Dedifferentiated amniotic fluid mesenchymal stem cell (primary cell): ENCODE measurements around the gene KRT14.
A peak's percentile ranks its signal among the peaks of the same experiment; 100 is the strongest.
"Not testable (repeated sequence)": the region's sequence is repeated elsewhere in the genome, so short reads cannot be mapped to it uniquely, and the experiment has no call there.

Source experiments
- DNase-seq: peaks from one replicate; pipeline ENCODE4 v3.0.0-alpha.2; 2016; ENCODE audit errors: extremely low spot score

KRT14 gene

DNA sequence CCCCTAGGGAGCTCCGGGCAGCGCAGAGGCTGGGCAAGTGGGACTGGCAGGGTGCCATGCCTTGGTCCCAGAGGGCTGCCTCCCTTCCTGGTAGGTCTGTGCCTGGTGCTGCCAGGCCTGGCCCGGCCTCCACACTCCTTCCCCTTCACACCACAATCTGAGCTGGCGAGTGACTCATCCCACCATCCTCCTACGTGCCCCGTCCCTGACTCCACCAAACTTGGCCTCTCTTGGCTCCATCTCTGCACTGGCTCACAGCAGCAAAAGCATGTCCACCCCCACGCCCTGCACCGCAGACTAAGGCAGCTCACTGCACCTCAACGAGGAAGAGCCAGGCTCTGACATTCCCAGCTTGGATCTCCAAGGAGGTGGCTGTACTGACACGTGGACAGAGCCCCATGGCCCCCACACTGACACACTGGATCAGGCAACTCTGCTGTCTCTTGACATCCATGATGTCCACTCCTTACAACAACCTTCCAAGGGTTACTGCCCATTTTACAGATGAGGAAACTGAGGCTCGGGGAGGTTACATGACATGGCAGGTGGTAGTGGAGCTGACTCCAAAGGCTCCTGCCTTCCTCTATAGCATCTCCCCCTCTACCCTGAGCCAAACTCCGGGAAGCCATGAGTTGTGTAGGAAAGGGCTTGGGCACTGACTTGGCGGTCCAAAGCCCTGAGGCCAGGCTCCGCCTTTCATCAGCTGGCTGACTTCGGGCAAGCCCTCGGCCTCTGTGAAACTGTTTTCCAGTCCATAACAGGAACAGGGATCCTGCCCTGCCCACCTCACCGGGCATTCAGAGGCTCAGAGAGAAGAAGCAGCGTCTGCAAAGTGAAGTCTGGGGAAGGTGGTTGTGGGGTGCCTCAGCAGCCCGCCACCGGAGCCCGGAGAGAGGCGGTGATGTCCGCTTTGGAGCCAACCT is 38.5 kb downstream of the KRT14 start:
- peak; percentile 93 for DNase-seq

DNA sequence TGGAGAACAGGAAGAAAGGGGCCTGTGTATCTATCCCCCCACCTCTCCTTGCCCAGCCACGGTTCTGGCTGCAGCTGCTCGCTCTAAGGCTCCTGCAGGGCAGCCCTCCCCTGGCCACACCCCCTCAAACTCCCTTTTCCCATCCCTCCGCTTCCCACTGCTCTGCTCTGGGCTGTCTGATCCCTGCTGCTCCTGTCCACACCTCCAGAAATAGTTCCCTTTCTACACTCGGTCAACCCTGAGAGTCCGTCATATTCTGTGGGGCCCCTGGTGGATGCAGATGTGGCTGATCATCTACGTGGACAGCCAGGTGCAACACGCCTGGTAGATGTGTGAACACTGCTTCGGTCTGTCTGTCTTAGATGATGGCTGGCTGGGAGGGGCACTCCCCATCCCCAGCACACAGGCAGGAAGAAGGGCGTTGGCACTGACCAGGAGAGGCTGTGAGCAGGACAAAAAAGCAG is 39.3 kb downstream of the KRT14 start:
- no peak for DNase-seq

DNA sequence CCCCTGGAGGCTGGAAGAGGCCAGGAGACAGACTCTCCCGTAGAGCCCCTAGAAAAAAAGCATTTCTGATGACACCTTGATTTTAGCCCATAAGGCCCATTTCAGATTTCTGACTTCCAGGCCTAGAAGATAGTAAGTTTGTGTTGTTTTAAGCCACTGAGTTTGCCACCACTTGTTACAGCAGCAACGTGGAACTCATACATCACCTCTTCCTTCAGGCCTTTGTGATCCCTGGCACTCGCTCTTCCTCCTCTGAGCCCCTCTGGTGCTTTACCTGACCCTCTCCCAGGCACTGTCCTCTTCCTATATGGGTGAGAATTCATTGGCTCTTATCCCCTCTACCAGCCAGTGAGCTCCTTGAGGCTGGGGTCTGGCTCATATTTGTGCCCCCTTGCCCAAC is 39.9 kb downstream of the KRT14 start:
- no peak for DNase-seq

DNA sequence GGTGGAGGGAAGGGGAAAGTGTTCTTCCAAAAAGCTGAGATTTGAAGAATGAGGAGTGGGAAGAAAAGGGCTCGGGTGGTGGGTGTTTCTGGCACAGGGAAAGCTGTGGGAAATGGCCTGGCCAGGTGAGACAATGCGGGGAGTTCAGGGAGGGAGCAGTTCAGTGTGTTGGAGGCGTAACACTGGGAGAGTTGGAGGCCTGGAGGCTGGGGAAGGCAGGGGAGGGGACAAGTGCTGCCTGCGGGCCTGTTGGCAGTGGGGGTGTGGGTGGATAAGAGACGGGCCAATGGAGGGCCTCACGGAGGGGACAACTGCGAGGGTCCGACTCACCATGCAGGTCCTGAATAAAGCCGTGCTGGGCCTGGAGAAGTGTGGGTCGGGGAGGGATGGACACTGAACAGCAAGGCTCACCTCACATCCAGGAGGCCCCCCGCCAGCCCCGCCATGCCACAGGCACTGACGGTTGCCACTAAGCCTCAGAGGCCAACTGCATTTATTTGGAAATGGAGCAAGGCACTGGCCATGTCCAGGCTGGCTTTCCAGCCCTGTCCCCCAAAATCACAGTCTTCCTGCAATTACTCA is 40.8 kb downstream of the KRT14 start:
- no peak for DNase-seq

DNA sequence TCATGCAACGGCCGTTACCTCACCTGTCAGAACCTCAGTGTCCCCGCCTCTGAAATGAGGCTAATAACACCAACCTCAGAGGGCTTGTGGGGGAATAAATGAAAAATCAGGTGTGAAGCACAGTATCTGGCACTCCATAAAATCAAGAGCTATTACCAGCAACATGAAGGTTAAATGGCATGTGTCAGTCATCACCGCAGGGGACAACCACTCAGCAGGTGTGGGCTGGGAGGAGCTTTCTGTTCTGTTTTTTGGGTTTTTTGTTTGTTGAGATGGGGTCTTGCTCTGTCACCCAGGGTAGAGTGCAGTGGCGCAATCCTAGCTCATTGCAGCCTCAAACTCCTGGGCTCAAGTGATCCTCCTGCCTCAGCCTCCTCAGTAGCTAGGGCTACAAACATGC is 41.8 kb downstream of the KRT14 start:
- no peak for DNase-seq

DNA sequence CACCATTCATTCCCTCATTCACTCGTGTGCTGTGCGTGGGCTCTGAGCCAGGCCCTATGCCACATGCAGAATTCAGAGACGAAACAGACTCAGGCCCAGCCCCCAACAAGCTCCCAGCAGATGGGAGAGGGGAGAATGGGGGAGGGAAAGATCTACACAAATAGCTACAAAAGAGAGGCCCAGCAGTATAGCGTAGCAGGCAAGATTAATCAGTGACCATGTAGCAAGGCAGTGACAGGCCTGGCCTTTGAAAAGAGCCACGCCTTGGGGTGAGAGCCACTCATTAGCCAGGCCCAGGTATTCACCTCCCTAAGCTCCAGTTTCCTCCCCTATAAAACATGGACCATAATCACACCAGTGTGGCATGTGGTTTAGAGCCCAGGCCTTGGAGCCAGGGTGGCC is 42.2 kb downstream of the KRT14 start:
- no peak for DNase-seq

DNA sequence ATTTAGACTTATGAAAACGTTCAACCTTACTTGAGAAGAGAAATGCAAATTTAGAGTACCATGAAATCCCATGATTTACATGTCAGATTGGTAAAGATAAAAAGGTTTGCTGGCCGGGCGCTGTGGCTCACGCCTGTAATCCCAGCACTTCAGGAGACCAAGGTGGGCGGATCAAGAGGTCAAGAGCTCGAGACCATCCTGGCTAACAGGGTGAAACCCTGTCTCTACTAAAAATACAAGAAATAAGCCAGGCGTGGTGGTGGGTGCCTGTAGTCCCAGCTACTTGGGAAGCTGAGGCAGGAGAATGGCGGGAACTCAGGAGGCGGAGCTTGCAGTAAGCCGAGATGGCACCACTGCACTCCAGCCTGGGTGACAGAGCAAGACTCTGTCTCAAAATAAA is 43.9 kb downstream of the KRT14 start:
- DNase-seq = not testable (repeated sequence)

DNA sequence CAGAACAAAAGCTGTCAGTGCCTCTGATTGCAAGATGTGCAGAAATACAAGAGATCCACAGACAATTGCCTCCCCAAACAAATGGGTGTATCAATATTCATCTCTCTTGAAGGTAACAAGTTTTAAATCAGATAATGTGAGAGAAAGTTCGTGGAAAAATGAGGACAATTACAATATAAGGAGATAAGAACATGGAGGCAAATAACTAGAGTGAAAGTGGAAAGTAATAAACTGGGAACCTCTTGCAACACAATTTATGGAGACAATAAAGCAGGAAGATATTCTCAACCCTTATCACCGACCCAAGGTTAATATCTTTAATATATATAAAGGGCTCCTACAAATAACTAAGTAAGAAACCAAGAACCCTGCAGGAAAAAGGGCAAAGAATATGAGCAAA is 44.3 kb downstream of the KRT14 start:
- DNase-seq = no peak

DNA sequence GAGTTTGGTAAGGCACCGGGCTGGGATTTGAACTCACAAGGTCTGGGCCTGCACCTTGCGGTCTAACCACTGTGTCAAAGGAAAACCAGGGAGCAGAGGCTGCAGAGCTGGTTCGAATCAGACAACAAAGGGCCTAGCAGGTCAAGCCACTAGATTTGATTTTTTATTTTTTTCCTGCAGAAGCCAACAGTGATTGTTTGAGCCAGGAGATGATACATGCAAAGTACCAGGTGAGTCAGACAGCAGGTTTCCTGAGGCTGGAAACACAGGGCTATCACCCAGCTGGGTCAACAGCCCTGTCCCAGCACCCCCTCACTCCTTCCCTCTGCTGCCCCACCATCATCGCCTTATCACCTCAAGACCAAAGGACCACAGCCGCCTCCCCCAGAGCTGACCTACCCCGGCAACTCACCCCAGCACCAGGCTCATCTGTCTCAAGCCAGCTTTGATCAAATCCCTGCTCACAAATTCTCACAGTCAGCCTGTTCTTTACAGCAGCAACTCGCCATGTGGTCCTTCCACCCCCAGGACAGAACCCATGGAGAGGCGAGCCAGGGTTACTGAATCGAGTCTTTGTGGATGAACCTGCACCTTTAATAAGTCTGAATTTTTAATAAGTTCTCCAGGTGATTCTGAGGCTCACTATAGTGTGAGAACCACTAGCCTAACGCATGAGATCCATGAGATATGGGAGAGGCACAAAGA is 45.6 kb downstream of the KRT14 start:
- DNase-seq = no peak

DNA sequence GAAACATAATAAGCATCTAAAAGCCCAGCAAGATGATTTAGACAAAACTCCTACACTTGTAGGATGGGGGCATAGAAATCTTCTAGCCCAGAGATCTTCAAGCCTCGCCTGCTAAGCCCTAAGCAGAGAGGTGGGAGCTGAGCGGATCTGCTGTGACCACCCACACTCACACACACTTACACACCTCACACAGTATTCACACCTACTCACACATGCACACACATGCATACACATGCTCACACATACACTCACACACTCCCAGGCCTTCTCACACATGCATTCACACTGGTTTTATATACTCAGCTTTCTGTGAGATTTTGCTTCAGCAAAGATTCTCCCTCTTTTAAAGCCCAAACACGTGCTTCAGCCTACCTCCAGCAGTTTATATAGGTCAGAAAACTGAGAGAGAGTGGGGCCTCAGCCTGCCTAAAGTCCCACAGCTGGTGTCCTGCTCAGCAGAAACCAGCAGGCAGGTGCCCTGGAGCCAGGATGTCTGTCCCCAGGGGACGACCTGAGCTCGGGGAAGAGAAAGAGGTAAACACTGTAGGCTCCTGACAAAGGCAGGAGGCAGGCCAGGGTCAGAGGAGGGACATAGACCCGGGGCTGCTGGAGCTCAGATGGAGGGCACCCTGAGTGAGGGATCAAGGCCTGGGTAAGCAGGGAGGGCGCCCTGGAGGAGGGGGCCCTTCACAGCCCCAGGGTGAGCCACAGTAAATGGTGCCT is 46.6 kb downstream of the KRT14 start:
- no peak for DNase-seq

DNA sequence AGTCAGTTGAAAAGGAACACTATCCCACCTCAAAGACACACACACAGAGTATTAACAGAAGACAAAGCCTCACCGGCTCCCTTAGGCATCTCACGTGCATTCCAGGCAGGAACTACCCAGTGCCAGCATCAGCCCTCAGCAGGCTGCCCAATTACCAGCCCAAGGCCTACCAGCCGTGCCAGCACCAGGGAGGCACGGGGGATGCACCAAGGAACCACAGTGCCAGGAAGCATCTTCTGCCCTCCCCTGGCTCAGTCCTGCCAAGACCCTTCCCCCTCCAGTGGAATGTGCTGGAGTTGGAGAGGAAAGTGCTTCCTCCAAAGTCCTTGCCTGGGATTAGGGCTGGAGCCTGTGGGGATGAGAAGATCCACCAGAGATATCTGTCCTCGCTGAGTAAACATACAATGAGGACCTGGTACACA is 47.6 kb downstream of the KRT14 start:
- no peak for DNase-seq

DNA sequence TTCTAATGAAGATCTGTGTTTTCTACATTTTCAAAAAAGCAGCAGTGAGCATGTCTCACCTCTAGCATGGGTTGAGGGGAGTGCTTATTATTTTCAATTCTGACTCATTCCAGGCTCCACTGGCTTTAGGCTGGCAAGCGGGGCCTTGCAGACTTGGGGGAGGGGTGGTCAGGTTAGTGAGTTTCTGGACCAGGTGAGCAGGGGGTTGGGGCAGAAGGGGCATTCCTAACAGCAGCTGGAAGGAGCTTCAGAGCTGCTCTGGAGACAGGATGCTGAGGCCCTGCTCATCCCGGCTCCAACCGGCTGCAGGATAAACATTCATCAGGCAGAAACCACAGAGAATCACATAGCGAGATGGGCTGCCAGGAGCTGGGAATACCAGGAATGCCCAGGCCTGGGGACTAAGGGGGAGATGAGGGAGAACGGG is 48.1 kb downstream of the KRT14 start:
- DNase-seq = no peak

DNA sequence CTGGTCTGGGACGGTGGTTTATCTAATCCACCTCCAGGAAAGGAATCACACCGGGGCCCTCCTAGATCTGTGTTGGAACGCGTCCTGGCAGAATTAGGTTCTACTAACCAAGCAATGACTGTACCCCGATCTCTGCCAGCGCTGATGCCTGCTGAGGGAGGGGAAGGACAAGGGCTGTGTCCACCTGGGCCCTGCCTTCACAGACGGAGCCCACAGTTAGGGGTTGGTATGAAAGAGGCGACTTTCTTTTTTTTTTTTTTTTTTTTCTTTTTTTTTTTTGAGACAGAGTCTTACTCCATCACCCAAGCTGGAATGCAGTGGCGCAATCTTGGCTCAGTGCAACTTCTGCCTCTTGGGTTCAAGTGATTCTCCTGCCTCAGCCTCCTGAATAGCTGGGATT is 48.7 kb downstream of the KRT14 start:
- DNase-seq = no peak

DNA sequence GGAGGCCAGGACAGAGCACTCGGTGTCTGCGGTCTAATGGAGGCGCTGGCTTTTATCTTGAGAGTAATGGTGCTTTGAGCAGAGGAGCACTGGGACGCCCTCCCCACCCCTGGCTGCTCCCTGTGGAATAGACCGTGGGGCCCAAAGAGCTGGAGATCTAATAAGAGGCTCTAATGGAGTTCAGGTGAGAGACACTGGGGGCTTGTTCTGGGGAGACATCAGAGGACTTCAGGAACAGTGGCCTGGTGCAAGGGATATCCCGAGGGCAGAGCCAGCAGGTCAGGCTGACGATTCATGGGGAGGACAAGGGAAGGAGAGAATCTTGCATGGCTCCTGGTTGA is 49.1 kb downstream of the KRT14 start:
- no peak for DNase-seq

DNA sequence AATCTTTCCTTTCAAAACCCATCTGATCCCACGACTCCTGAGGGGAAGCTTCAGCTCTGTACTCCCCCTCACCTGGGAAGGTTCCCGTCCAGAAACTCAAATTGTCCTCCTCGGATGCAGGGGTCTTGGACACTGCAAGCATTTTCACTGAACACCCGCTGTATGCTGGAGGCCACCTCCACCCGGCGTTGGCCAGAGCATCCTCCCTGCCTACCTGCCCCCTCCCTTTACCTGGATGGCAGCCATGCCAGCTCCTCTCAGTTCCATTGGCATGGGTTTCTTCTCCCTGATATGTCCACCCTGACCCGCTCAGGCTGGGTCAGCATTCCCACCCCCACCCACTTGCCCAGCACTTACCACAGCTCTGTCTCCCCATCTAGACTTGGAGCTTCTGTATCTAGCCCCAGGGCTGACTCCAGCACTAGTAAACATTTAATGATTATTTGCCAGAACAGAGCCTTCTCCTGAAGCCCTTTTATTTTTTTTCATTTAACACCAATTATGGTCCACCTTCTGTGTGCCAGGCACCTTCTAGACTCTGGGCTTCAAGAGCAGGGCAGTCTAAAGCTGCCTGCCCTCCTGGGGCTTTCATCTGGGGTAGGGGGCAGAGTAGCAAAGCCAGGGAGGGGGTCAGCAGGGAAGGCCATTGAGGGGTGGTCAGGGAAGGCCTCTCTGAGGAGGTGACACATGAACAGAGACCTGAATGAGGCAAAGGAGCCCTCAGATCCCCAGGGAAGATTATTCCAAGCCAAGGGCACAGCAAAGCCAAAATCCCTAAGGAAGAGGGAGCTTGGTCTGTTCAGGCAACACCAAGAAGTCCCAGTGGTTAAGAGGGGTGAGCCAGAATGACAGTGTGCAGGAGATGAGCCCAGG is 49.7 kb downstream of the KRT14 start:
- DNase-seq = no peak

DNA sequence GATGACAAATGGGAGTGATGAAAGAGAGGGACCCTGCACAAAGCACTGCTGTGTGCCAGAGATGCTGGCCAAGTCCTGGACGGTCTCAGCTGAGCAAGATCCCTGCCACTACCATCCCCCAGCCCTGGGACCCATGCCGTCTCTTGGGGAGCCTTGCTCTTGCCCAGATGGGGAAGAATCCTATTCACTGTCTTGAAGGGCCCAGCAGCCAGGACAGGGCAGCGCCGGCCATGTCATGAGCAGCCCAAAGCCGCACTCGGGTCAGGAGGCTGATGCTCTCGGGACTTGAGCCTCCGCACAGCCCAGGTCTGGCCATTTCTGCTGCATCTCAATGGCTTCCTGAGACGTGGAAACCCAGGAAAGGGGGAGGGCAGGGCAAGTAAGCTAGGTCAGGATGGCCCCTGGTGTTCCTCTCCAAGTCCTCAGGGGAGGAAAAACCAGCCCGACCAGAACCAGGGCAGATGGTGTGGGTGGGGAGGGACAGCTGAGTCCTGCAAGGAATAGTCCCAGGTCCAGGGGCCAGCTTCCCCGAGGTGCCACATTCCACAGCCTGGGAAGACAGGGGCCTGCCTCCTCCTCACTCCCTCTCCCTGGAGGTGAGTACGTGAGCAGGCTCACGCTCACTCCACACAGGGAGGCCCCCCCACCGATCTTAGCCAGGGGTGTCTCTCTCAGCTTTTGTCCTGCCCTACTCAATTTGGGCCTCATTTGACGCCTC is 50.8 kb downstream of the KRT14 start:
- DNase-seq = no peak

DNA sequence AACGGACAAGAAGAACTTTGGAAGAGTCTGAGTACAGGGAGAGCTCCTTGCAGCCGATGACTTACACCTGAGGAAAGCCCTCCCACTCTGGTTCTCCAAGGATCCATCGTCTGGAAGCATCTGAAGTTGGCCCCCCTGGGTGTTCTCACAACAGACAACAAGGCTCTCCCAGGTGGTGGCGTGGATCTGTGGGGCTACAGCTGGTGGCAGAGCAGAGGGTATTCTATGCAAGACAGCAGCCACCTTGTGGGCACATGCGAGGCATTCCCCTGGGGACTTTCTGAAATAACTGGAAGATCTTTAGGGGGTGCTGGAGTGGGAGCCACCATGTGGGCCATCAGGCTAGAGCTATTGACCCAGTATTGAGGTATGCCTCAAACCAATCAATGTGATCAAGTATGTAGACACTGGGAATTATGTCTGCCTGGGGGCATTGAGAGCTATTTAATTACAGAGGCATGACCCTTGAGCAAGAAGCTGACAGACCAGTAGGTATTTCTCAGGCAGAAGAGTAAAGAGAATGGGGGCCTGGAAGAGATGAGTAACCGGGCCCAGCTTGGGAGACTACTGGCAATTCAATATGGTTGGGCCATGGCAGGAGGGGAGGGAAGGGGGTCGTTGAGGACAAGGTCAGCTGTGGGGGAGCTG is 51.7 kb downstream of the KRT14 start:
- no peak for DNase-seq

DNA sequence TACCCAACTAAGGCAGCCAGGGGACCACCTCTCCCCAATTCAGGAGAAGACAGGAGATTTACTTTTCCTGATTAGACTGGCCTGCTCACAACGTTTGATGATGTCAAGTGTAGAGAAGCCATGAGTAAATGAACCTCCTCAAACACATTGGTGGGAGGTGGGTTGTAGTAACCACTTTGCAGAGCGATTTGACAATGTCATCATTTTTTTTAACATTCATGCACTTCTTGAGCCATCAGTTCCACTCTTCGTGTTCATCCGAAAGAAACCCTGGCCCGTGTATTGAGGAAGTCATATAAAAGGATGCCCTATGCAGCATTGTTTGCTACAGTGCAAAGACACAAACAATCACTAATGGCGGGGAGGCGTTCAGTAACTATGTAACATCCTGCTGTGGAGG is 53.1 kb downstream of the KRT14 start:
- no peak for DNase-seq

DNA sequence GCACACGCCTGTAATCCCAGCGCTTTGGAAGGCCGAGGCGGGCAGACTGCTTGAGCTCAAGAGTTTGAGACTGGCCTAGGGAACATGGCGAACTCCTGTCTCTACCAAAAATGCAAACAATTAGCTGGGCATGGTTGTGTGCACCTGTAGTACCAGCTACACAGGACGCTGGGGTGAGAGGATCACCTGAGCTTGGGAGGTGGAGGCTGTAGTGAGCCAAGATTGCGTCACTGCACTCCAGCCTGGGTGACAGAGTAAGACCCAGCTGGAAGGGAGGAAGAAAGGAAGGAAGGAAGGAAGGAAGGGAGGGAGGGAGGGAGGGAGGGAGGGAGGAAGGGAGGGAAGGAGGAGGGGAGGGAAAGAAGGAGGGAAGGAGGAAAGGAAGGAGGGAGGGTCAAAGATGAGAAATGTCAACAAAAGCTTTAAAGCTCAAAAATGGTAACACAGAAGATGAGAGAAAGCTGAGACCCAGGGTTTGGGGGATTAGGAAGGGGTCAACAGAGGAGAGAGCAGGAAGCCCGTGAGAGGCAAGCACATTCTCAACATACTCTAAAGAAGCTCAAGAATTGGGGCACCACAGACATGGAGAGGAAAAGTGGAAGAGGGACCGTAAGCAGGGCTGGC is 53.6 kb downstream of the KRT14 start:
- DNase-seq = no peak
